Mesendoderm (in vitro differentiated cells): ENCODE results near the gene FAM110A.

Experiments used
- DNase-seq: peaks from one replicate; pipeline ENCODE4 v3.0.0; 2013
- H2AK5ac ChIP-seq: 2 replicates; pipeline ENCODE4 v1.6.1; 2013; ENCODE audit warnings: low read length, inconsistent platforms
- H2BK120ac ChIP-seq: 2 replicates; pipeline ENCODE4 v1.6.1; 2013; ENCODE audit warnings: low read depth, mild to moderate bottlenecking, low read length, moderate library complexity, mixed read lengths
- H2BK15ac ChIP-seq: replicated peaks from 2 replicates; pipeline ENCODE4 v1.6.1; 2013; ENCODE audit warnings: low read depth, mild to moderate bottlenecking, moderate library complexity
- H2BK5ac ChIP-seq: 2 replicates; pipeline ENCODE4 v1.6.1; 2013; ENCODE audit warnings: low read length, inconsistent platforms
- H3K18ac ChIP-seq: 2 replicates; pipeline ENCODE4 v1.6.1; 2013; ENCODE audit warnings: mild to moderate bottlenecking, low read length, mixed read lengths
- H3K23ac ChIP-seq: one replicate; pipeline ENCODE4 v1.6.1; 2013; ENCODE audit warnings: low read length
- H3K27ac ChIP-seq: 2 replicates; pipeline ENCODE4 v1.5.1; 2013; ENCODE audit warnings: low read depth, mild to moderate bottlenecking, inconsistent platforms, low read length, moderate library complexity
- H3K27me3 ChIP-seq: 2 replicates; pipeline ENCODE4 v1.6.1; 2013; ENCODE audit warnings: low read length, control low read depth, mild to moderate bottlenecking, inconsistent platforms; ENCODE audit not compliant: insufficient read depth, poor library complexity
- H3K36me3 ChIP-seq: 2 replicates; pipeline ENCODE4 v1.6.1; 2013; ENCODE audit warnings: low read length, inconsistent platforms; ENCODE audit not compliant: control insufficient read depth, insufficient read depth
- H3K4ac ChIP-seq: one replicate; pipeline ENCODE4 v1.6.1; 2013; ENCODE audit warnings: low read depth, mild to moderate bottlenecking, low read length, moderate library complexity
- H3K4me1 ChIP-seq: 2 replicates; pipeline ENCODE4 v1.6.1; 2013; ENCODE audit warnings: low read depth, low read length, inconsistent platforms; ENCODE audit not compliant: control insufficient read depth
- H3K4me2 ChIP-seq: 2 replicates; pipeline ENCODE4 v1.6.1; 2013; ENCODE audit warnings: low read length
- H3K4me3 ChIP-seq: 2 replicates; pipeline ENCODE4 v1.5.1; 2013; ENCODE audit warnings: mild to moderate bottlenecking, low read length
- H3K56ac ChIP-seq: one replicate; pipeline ENCODE4 v1.6.1; 2013; ENCODE audit warnings: low read length
- H3K79me1 ChIP-seq: 2 replicates; pipeline ENCODE4 v1.6.1; 2013; ENCODE audit warnings: low read length, inconsistent platforms
- H3K79me2 ChIP-seq: 2 replicates; pipeline ENCODE4 v1.6.1; 2013; ENCODE audit warnings: mild to moderate bottlenecking, low read length; ENCODE audit not compliant: control insufficient read depth, insufficient read depth
- H3K9ac ChIP-seq: 2 replicates; pipeline ENCODE4 v1.6.1; 2013; ENCODE audit warnings: low read length, inconsistent platforms
- H4K5ac ChIP-seq: one replicate; pipeline ENCODE4 v1.6.1; 2013; ENCODE audit warnings: low read length
- H4K8ac ChIP-seq: one replicate; pipeline ENCODE4 v1.6.1; 2013; ENCODE audit warnings: low read depth, mild to moderate bottlenecking, control low read depth, low read length, moderate library complexity
- WGBS: extraction: QIAGEN DNeasy Blood & Tissue Kit; methylation state at CpG from one replicate; pipeline ENCODE4 v1.1.7; 2013; ENCODE audit warnings: low lambda C conversion rate, missing lambda C conversion rate; ENCODE audit not compliant: insufficient coverage; ENCODE audit errors: extremely low coverage; 5-methylcytosine and 5-hydroxymethylcytosine counted together

Gene FAM110A

DNA sequence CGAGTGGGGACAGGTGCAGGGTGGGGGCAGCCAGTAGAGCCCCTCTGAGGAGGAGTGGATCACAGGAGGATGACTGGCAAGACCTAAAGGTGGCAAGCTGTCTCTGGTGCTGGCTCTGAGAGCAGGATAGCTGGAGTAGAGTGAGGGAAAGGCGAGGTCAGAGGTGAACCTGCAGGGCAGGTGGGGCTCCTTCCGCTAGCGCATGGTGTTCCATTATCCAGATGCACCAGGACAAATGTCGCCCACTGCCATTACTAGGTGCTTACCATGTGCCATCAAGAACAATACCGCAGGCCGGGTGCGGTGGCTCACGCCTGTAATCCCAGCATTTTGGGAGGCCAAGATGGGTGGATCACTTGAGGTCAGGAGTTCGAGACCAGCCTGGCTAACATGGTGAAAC, 18.3 kb upstream of the FAM110A start:
- Histone ChIP-seq H2BK5ac (no peak overlapping the region), H3K23ac (no peak overlapping the region), H2BK120ac (no peak overlapping the region), H4K5ac (no peak overlapping the region), H2BK15ac (no peak overlapping the region), H4K8ac (no peak overlapping the region), H2AK5ac (no peak overlapping the region), H3K36me3 (no peaks in the 10 kb centered on the region), H3K27ac (no peak overlapping the region), H3K79me2 (no peaks in the 10 kb centered on the region), H3K79me1 (no peaks in the 10 kb centered on the region), H3K18ac (no peak overlapping the region), H3K9ac (no peak overlapping the region), H3K4me1 (no peaks in the 10 kb centered on the region), H3K27me3 (no peaks in the 10 kb centered on the region), H3K4me2 (no peak overlapping the region), H3K56ac (no peak overlapping the region), H3K4me3 (no peak overlapping the region), H3K4ac (no peak overlapping the region)
- WGBS: no CpG with 5 or more reads among the region's 10 CpGs
- DNase-seq: no peak

DNA sequence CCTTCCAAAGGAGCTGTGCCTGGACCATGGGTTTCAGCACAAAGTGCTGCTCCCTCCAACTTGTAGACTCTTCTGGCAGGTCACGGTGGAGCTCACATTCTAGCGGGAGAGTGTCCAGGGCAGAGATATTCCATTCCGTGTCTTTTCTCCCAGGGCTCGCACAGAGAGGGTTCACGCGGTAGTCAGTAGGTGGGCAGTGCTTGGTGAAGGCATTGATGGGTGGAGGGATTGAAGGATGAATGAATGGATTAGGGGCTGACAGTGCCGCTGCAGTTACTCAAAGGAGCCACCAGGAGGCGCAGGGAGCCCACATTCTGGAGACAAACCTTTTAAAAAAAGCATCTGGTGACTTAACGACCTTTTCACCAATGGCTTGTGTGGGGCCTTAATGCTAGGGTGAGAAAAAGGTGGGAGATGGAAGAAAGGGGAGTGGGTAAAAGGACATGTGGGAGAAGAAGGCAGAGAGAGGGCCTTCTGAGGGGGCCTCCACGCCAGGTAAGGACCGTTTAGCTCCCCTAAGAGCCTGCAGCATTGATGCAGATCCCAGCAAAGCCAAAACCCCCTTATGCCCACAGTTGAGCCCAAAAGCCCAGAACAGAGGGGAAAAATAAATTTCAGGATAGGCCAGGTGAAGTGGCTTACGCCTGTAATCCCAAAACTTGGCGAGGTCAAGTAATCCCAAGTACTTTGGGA, 17.5 kb upstream of the FAM110A start:
- Histone ChIP-seq H3K4me2 (no peak overlapping the region), H4K8ac (no peak overlapping the region), H4K5ac (no peak overlapping the region), H3K4me1 (no peaks in the 10 kb centered on the region), H2BK5ac (no peak overlapping the region), H3K27me3 (no peaks in the 10 kb centered on the region), H2BK120ac (no peak overlapping the region), H3K23ac (no peak overlapping the region), H3K79me1 (no peaks in the 10 kb centered on the region), H3K18ac (no peak overlapping the region), H3K27ac (no peak overlapping the region), H2BK15ac (no peak overlapping the region), H3K36me3 (no peaks in the 10 kb centered on the region), H2AK5ac (no peak overlapping the region), H3K4ac (no peak overlapping the region), H3K9ac (no peak overlapping the region), H3K4me3 (no peak overlapping the region), H3K56ac (no peak overlapping the region), H3K79me2 (no peaks in the 10 kb centered on the region)
- WGBS: no CpG with 5 or more reads among the region's 13 CpGs
- peak; percentile 84 for DNase-seq

DNA sequence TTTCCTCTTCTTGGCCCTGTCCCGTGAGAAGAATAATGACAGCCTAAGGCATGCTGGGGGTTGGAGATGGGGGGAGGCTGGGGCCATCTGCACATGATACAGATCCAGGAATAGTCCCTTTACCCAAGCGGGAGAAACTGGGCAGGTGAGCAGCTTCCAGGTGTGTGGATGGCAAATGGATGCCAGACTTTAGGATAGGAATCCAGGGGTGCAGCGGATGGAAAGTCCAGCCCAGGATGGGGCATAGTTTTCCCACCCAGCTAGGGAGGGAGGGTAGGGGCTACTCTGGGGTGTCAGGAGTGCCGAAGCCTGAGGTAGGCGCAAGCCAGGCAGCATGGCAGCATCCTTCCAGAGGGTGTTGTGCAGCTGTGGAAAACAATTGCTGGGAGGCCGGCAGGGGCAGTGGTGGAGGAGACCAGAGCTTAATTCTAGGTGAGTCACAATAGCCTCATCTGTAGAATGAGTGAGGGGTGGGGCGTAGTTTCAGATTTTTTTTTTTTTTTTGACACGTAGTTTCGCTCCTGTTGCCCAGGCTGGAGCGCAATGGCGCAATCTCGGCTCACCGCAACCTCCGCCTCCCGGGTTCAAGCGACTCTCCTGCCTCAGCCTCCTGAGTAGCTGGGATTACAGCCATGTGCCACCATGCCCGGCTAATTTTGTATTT, 15.4 kb upstream of the FAM110A start:
- WGBS: no CpG with 5 or more reads among the region's 17 CpGs
- no peak overlapping the region for H4K5ac ChIP-seq
- H3K23ac ChIP-seq: no peak overlapping the region
- H2AK5ac ChIP-seq: no peak overlapping the region
- no peak overlapping the region for H3K4me3 ChIP-seq
- H3K36me3 ChIP-seq: no peaks in the 10 kb centered on the region
- H3K4ac ChIP-seq: no peak overlapping the region
- H3K27me3 ChIP-seq: no peaks in the 10 kb centered on the region
- no peak overlapping the region for H2BK5ac ChIP-seq
- no peak overlapping the region for H4K8ac ChIP-seq
- no peak overlapping the region for H2BK15ac ChIP-seq
- no peak overlapping the region for H3K18ac ChIP-seq
- no peak overlapping the region for H2BK120ac ChIP-seq
- no peaks in the 10 kb centered on the region for H3K79me1 ChIP-seq
- no peak overlapping the region for H3K4me2 ChIP-seq
- H3K79me2 ChIP-seq: no peaks in the 10 kb centered on the region
- H3K4me1 ChIP-seq: no peaks in the 10 kb centered on the region
- no peak overlapping the region for H3K9ac ChIP-seq
- no peak overlapping the region for H3K56ac ChIP-seq
- H3K27ac ChIP-seq: no peak overlapping the region
- DNase-seq: no peak

DNA sequence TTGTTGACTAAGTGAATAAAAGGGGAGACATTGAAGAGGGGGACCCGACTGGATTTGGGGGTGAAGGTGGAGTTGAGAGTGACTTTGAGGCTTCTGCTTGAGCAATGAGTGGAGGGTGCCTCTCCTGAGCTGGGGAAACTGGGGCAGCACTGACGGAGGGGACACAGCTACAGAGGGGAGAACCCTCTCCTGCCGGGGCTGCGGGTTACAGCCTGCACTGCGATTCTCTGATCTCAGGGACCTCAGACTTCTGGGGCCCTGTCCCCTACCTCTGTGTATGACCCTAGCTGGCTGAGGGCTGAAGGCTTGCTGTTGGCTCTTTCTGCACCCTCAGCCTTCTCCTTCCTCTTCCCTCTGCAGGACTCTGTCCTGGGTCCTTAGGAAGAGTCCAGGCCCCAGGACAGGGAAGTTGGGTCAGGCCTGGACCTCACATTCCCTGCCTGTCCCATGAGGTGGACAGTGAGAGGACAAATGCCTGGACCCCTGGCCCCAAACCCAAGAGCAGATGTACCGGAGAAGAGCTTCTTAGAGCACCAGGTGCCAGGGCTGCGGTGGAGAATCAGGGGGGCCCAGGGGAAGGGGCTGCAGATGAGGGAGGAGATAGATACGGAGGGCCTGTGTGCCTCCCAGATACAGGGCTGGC, 13.7 kb upstream of the FAM110A start:
- Histone ChIP-seq H2BK120ac (no peak overlapping the region), H2BK5ac (no peak overlapping the region), H4K5ac (no peak overlapping the region), H3K9ac (no peak overlapping the region), H3K4ac (no peak overlapping the region), H3K4me3 (no peak overlapping the region), H3K4me2 (no peak overlapping the region), H3K79me1 (no peaks in the 10 kb centered on the region), H3K18ac (no peak overlapping the region), H3K23ac (no peak overlapping the region), H4K8ac (no peak overlapping the region), H3K4me1 (no peaks in the 10 kb centered on the region), H2BK15ac (no peak overlapping the region), H3K56ac (no peak overlapping the region), H3K79me2 (no peaks in the 10 kb centered on the region), H3K27me3 (no peaks in the 10 kb centered on the region), H3K27ac (no peak overlapping the region), H3K36me3 (no peaks in the 10 kb centered on the region), H2AK5ac (no peak overlapping the region)
- no CpG with 5 or more reads among the region's 8 CpGs for WGBS
- no peak for DNase-seq

DNA sequence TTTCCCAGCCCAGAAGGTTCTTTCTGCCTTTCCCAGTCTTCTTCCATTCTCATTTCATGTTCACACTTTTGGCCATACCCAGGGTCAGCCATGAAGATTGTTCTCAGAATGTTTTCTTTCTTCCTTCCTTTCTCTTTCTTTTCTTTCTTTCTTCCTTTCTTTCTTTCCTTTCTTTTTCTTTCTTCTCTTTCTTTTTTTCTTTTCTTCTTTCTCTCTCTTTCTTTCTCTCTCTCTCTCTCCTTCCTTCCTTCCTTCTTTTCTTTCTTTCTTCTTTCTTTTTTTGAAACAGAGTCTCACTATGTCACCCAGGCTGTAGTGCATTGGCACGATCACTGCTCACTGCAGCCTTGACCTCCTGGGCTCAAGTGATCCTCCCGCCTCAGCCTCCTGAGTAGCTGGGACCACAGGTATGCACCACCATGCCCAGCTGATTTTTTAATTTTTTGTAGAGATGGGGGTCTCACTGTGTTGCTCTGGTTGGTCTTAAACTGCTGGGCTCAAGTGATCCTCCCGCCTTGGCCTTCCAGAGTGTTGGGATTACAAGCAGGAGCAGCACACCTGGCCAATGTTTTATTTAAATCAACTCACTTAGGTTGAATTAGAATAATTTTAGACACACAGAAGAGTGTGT, 13.1 kb upstream of the FAM110A start:
- H3K27me3 ChIP-seq: no peaks in the 10 kb centered on the region
- H3K36me3 ChIP-seq: no peaks in the 10 kb centered on the region
- no peak overlapping the region for H3K4ac ChIP-seq
- H3K4me3 ChIP-seq: no peak overlapping the region
- no peaks in the 10 kb centered on the region for H3K79me1 ChIP-seq
- H3K4me2 ChIP-seq: no peak overlapping the region
- H2BK5ac ChIP-seq: no peak overlapping the region
- H2BK15ac ChIP-seq: no peak overlapping the region
- H3K27ac ChIP-seq: no peak overlapping the region
- WGBS: no CpG with 5 or more reads among the region's 3 CpGs
- H3K9ac ChIP-seq: no peak overlapping the region
- H2AK5ac ChIP-seq: no peak overlapping the region
- no peak overlapping the region for H4K5ac ChIP-seq
- no peak for DNase-seq
- no peaks in the 10 kb centered on the region for H3K79me2 ChIP-seq
- H3K4me1 ChIP-seq: no peaks in the 10 kb centered on the region
- no peak overlapping the region for H3K56ac ChIP-seq
- H2BK120ac ChIP-seq: no peak overlapping the region
- no peak overlapping the region for H3K23ac ChIP-seq
- H4K8ac ChIP-seq: no peak overlapping the region
- H3K18ac ChIP-seq: no peak overlapping the region
